ENCODE data around the gene HTR3A. TPM values are rescaled to one million over a fixed set of nuclear protein-coding genes. Genes with fewer than 3 reads are reported as not detected.
A peak's percentile ranks its signal among the peaks of the same experiment; 100 is the strongest.

HTR3A gene
- total and polyA plus RNA-seq, 3 experiments from 2014 or later, result not detected

DNA sequence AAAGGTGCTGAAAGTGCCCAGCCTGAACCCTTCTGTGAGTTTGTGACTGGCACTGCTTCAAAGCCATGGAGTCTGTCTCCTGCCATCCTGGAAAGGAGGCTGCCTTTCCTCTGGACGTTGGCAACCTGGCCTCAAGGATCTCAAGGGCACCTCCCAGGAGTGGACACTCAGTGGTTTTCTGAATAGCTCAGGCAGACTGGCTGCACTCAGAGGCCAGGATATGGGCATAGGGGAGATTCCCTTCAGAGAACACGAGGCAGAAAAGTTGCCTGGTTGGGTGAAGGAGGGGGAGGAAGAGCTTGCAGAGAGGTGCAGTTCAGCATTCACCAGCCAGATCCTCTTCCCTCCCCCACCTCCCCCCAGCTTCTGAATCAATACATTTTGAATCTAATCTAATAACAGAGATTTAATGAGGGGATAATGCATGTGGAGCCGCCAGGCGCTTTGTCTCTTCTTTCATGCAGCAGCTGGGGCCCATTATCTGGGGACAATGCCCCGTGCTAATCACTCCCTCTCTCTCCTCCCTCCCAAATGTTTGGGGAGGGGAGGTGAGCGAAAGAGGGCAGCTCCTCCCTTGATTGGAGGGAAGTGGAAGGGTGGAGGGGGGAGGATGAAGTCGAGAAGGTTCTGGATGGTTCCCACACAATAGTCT, 17.7 kb downstream of the HTR3A start:
- CTCF ChIA-PET, result interaction anchor here (2.7 to 11.6 kb wide), 4 partner anchors 97 to 270 kb away, joined by 8 to 149 read pairs (median 16); no protein-coding TSS in a partner anchor
- Mint-ChIP-seq H3K27ac (no peak overlapping the region), H3K27me3 (peaks cover 33 to 51% of the 10 kb centered on the region in 2 donors), H3K4me3 (no peak overlapping the region), H3K4me1 (no peaks in the 10 kb centered on the region), H3K9me3 (no peaks in the 10 kb centered on the region), H3K36me3 (no peaks in the 10 kb centered on the region)
- H3K9me3 ChIP-seq (ENCODE audit: low read length), result no peaks in the 10 kb centered on the region
- H3K27ac ChIP-seq (ENCODE audit: low read depth, low read length), result no peak overlapping the region
- no peak overlapping the region for H3K4me3 ChIP-seq (ENCODE audit: low read length)
- DNase-seq, result no peak
- POLR2A ChIA-PET, result no interaction called here
- peaks cover 17% of the 10 kb centered on the region for H3K27me3 ChIP-seq (ENCODE audit: insufficient read depth, low read length, poor library complexity, severe bottlenecking)
- no peaks in the 10 kb centered on the region for H3K36me3 ChIP-seq (ENCODE audit: insufficient read depth, low read length)
- H3K4me1 ChIP-seq (ENCODE audit: insufficient read depth, low read length), result no peaks in the 10 kb centered on the region

DNA sequence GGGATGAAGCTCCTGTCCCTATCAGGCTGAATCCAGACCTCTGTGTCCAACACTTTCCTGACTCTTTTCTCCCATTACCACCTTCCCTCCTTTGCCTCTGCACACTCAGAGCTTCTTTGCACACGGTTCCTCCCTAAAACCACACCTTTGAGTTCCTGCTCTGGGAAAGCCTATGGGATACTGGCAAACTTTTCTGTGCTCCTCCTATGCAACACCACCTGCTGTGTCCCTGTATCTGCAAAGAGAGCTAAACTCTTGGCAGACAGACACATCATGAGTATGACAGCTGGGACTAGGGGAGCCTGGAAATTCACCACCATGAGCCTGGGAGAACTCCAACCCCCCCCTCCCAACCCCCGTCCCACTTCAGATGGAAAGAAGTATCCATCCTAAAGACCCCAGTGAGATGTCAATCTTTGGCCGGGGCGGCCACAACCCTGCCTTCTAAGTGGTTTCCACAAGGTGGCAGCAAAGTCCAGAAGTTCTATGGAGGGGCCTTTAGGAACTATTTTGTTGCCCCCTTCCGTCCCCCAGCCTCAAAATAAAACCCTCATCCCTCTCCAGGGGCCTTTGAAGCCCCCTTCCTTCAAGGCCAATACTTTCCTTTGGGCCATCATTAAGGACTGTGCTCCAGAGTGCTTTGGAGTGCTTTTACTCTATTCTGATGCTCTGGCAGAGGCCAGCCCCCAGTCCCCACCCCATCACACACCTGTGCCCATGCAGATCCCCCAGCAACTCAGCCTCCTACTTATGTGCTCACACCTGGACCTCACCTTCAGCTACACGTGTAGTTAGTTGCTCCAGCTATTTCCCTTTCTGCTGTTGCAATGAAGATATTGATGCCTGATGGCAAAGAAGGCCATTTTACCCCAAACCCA, 19.4 kb downstream of the HTR3A start:
- no peaks in the 10 kb centered on the region for H3K9me3 ChIP-seq (ENCODE audit: low read length)
- Mint-ChIP-seq H3K36me3 (no peaks in the 10 kb centered on the region), H3K4me1 (no peaks in the 10 kb centered on the region), H3K27me3 (peaks cover 30 to 42% of the 10 kb centered on the region in 2 donors), H3K9me3 (no peaks in the 10 kb centered on the region), H3K27ac (no peak overlapping the region), H3K4me3 (no peak overlapping the region)
- ChIA-PET CTCF (interaction anchor here (0.8 to 11.6 kb wide), 11 partner anchors 64 to 268 kb away, joined by 3 to 149 read pairs (median 3); no protein-coding TSS in a partner anchor), POLR2A (no interaction called here)
- H3K4me3 ChIP-seq (ENCODE audit: low read length), result no peak overlapping the region
- peak; percentile 9 to 58 (median 23) for DNase-seq
- no peaks in the 10 kb centered on the region for H3K4me1 ChIP-seq (ENCODE audit: insufficient read depth, low read length)
- no peak overlapping the region for H3K27ac ChIP-seq (ENCODE audit: low read depth, low read length)
- H3K36me3 ChIP-seq (ENCODE audit: insufficient read depth, low read length), result no peaks in the 10 kb centered on the region
- peaks cover 17% of the 10 kb centered on the region for H3K27me3 ChIP-seq (ENCODE audit: insufficient read depth, low read length, poor library complexity, severe bottlenecking)

DNA sequence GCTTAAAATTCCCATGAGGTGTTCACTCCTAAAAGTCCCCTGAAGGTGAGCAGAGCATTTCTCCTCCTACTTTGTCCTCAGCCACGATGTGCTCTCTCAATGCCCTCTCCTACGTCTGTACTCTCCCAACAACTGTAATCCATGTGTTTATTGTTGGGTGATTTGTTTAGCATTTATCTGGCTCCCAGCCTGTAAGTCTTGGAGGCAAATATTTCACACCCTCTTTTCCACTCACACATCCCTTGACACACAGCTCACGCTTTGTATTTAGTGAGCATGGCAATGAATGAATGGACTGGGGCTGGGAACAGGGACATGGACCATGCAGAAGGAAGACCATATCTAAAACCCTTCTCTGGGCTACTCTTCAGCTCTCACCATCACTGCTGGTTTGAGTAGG, 22.6 kb downstream of the HTR3A start:
- no peaks in the 10 kb centered on the region for H3K9me3 ChIP-seq (ENCODE audit: low read length)
- H3K4me3 Mint-ChIP-seq, result no peak overlapping the region
- H3K27ac ChIP-seq (ENCODE audit: low read depth, low read length), result no peak overlapping the region
- POLR2A ChIA-PET, result no interaction called here
- H3K4me3 ChIP-seq (ENCODE audit: low read length), result no peak overlapping the region
- no peaks in the 10 kb centered on the region for H3K36me3 ChIP-seq (ENCODE audit: insufficient read depth, low read length)
- DNase-seq, result no peak
- peaks cover 8% of the 10 kb centered on the region for H3K27me3 ChIP-seq (ENCODE audit: insufficient read depth, low read length, poor library complexity, severe bottlenecking)
- H3K27ac Mint-ChIP-seq, result no peak overlapping the region
- no peaks in the 10 kb centered on the region for H3K9me3 Mint-ChIP-seq
- no peaks in the 10 kb centered on the region for H3K4me1 Mint-ChIP-seq
- CTCF ChIA-PET, result interaction anchor here (0.9 to 11.6 kb wide), 2 partner anchors 18 to 265 kb away, joined by 3 to 149 read pairs; no protein-coding TSS in a partner anchor
- H3K4me1 ChIP-seq (ENCODE audit: insufficient read depth, low read length), result no peaks in the 10 kb centered on the region
- H3K36me3 Mint-ChIP-seq, result no peaks in the 10 kb centered on the region
- H3K27me3 Mint-ChIP-seq, result peaks cover 18 to 30% of the 10 kb centered on the region in 2 donors

DNA sequence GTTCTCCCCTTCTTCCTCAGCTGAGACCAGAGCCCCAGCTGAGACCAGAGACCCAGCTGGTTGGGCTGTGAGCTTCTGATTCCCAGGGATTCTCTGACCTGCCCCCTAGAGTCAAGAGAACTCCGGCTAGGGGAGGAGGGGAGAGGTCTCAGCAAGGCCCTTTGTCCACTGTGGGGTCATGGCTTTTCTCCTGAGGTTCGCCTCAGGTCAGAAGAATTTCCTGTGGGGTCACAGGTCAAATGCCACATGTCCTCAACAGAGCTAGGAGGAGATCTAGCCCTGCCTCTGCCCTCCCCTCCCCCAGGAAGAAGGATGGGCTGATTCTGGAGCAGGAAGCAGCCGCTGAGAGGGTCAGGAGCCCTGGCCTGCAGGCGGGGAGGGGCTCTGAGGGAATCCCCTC, 23.7 kb downstream of the HTR3A start:
- Histone ChIP-seq H3K4me3 (ENCODE audit: low read length) (no peak overlapping the region), H3K9me3 (ENCODE audit: low read length) (no peaks in the 10 kb centered on the region), H3K36me3 (ENCODE audit: insufficient read depth, low read length) (no peaks in the 10 kb centered on the region), H3K4me1 (ENCODE audit: insufficient read depth, low read length) (no peaks in the 10 kb centered on the region), H3K27ac (ENCODE audit: low read depth, low read length) (no peak overlapping the region), H3K27me3 (ENCODE audit: insufficient read depth, low read length, poor library complexity, severe bottlenecking) (peaks cover 5% of the 10 kb centered on the region)
- ChIA-PET CTCF (interaction anchor here (11.6 kb wide), 1 partner anchor 264 kb away, joined by 149 read pairs; no protein-coding TSS in a partner anchor), POLR2A (no interaction called here)
- no peaks in the 10 kb centered on the region for H3K4me1 Mint-ChIP-seq
- no peak for DNase-seq
- H3K4me3 Mint-ChIP-seq, result no peak overlapping the region
- H3K27ac Mint-ChIP-seq, result no peak overlapping the region
- peaks cover 15 to 22% of the 10 kb centered on the region in 2 donors for H3K27me3 Mint-ChIP-seq
- no peaks in the 10 kb centered on the region for H3K36me3 Mint-ChIP-seq
- no peaks in the 10 kb centered on the region for H3K9me3 Mint-ChIP-seq

DNA sequence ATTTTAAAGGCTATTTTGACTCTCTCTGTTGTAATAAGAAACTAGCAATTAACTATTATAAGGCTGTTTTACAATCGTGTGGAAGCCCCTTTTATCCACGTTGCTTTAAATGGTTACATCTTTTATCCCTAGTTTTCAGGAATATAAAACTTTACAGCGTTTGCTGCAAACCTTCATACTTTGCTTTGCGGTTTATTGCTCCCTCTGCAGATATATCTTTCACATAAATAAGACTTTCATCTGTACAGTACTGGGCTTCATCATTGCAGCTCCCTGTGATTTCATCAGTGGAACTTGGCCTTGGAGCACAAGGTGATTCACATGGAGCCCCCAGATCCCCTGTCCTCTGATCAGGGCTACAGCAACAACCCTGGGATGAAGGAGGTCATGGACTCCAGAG, 25.6 kb downstream of the HTR3A start:
- Mint-ChIP-seq H3K9me3 (no peaks in the 10 kb centered on the region), H3K36me3 (no peaks in the 10 kb centered on the region), H3K4me1 (no peaks in the 10 kb centered on the region), H3K27me3 (peaks cover 10 to 12% of the 10 kb centered on the region in 2 donors), H3K4me3 (no peak overlapping the region), H3K27ac (no peak overlapping the region)
- H3K4me3 ChIP-seq (ENCODE audit: low read length), result no peak overlapping the region
- ChIA-PET CTCF (interaction anchor here (1.9 kb wide), 1 partner anchor 263 kb away, joined by 6 read pairs; no protein-coding TSS in a partner anchor), POLR2A (no interaction called here)
- no peaks in the 10 kb centered on the region for H3K4me1 ChIP-seq (ENCODE audit: insufficient read depth, low read length)
- no peaks in the 10 kb centered on the region for H3K27me3 ChIP-seq (ENCODE audit: insufficient read depth, low read length, poor library complexity, severe bottlenecking)
- no peak for DNase-seq
- H3K9me3 ChIP-seq (ENCODE audit: low read length), result no peaks in the 10 kb centered on the region
- no peak overlapping the region for H3K27ac ChIP-seq (ENCODE audit: low read depth, low read length)
- H3K36me3 ChIP-seq (ENCODE audit: insufficient read depth, low read length), result no peaks in the 10 kb centered on the region

- Histone ChIP-seq H3K4me1 (ENCODE audit: insufficient read depth, low read length) (no peaks in the 10 kb centered on the region), H3K4me3 (ENCODE audit: low read length) (no peak overlapping the region), H3K9me3 (ENCODE audit: low read length) (no peaks in the 10 kb centered on the region), H3K27me3 (ENCODE audit: insufficient read depth, low read length, poor library complexity, severe bottlenecking) (no peaks in the 10 kb centered on the region), H3K36me3 (ENCODE audit: insufficient read depth, low read length) (no peaks in the 10 kb centered on the region), H3K27ac (ENCODE audit: low read depth, low read length) (no peak overlapping the region)
- Mint-ChIP-seq H3K27me3 (peaks cover 10 to 12% of the 10 kb centered on the region in 2 donors), H3K36me3 (no peaks in the 10 kb centered on the region), H3K27ac (no peak overlapping the region), H3K4me3 (no peak overlapping the region), H3K4me1 (no peaks in the 10 kb centered on the region), H3K9me3 (no peaks in the 10 kb centered on the region)
- DNase-seq, result no peak
- CTCF ChIA-PET, result interaction anchor here (1.9 to 2.9 kb wide), 2 partner anchors 260 to 262 kb away, joined by 6 to 14 read pairs; no protein-coding TSS in a partner anchor
- POLR2A ChIA-PET, result no interaction called here
These were observed 26.5 kb downstream of the HTR3A start for GRCh38 chr11:114001416-114001815.

- Mint-ChIP-seq H3K27me3 (peaks cover 6 to 22% of the 10 kb centered on the region in 2 donors), H3K4me1 (no peaks in the 10 kb centered on the region), H3K27ac (no peak overlapping the region), H3K9me3 (no peaks in the 10 kb centered on the region), H3K36me3 (no peaks in the 10 kb centered on the region), H3K4me3 (no peak overlapping the region)
- Histone ChIP-seq H3K27me3 (ENCODE audit: insufficient read depth, low read length, poor library complexity, severe bottlenecking) (no peaks in the 10 kb centered on the region), H3K27ac (ENCODE audit: low read depth, low read length) (no peak overlapping the region), H3K9me3 (ENCODE audit: low read length) (no peaks in the 10 kb centered on the region), H3K4me3 (ENCODE audit: low read length) (no peak overlapping the region), H3K36me3 (ENCODE audit: insufficient read depth, low read length) (no peaks in the 10 kb centered on the region), H3K4me1 (ENCODE audit: insufficient read depth, low read length) (no peaks in the 10 kb centered on the region)
- ChIA-PET POLR2A (no interaction called here), CTCF (no interaction called here)
- no peak for DNase-seq
These were observed 33.4 kb downstream of the HTR3A start for GRCh38 chr11:114008331-114008730.

DNA sequence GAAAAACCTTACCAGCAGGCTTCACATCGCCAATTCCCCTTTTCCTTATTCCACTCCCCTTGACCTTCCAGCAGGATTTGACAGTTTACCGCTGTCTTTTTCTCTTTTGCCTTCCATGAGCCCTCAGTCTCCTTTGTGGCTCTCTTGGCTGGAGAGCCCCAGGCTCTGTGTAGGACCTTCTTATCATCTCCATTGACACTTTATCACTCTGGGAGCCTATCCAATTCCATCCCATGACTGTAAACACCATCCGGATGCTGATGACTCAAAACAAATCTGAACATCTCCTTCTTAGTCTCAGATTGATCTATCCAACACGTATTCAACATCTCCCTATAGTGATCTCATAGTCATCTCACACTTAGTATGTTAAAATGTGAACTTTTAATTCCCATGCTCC, 36.0 kb downstream of the HTR3A start:
- no peaks in the 10 kb centered on the region for H3K36me3 ChIP-seq (ENCODE audit: insufficient read depth, low read length)
- no peak overlapping the region for H3K4me3 Mint-ChIP-seq
- no peaks in the 10 kb centered on the region for H3K4me1 ChIP-seq (ENCODE audit: insufficient read depth, low read length)
- H3K27ac ChIP-seq (ENCODE audit: low read depth, low read length), result no peak overlapping the region
- H3K4me3 ChIP-seq (ENCODE audit: low read length), result no peak overlapping the region
- H3K36me3 Mint-ChIP-seq, result no peaks in the 10 kb centered on the region
- no peaks in the 10 kb centered on the region for H3K4me1 Mint-ChIP-seq
- H3K9me3 ChIP-seq (ENCODE audit: low read length), result no peaks in the 10 kb centered on the region
- ChIA-PET POLR2A (no interaction called here), CTCF (no interaction called here)
- DNase-seq, result no peak
- H3K27me3 Mint-ChIP-seq, result peaks cover 6 to 22% of the 10 kb centered on the region in 2 donors
- H3K27ac Mint-ChIP-seq, result no peak overlapping the region
- no peaks in the 10 kb centered on the region for H3K9me3 Mint-ChIP-seq
- no peaks in the 10 kb centered on the region for H3K27me3 ChIP-seq (ENCODE audit: insufficient read depth, low read length, poor library complexity, severe bottlenecking)
